DMS53 treated with DMSO at 0.1 percent for 48 hours (cell line): ENCODE data around the gene U2AF1.
"Not testable (repeated sequence)": the region's sequence is repeated elsewhere in the genome, so short reads cannot be mapped to it uniquely, and the experiment has no call there.

Experiments used
- DNase-seq: peaks from one replicate; lab custom pipeline; 2025; ENCODE audit not compliant: unreplicated experiment; lab: John Stamatoyannopoulos, UW

The U2AF1 gene

DNA sequence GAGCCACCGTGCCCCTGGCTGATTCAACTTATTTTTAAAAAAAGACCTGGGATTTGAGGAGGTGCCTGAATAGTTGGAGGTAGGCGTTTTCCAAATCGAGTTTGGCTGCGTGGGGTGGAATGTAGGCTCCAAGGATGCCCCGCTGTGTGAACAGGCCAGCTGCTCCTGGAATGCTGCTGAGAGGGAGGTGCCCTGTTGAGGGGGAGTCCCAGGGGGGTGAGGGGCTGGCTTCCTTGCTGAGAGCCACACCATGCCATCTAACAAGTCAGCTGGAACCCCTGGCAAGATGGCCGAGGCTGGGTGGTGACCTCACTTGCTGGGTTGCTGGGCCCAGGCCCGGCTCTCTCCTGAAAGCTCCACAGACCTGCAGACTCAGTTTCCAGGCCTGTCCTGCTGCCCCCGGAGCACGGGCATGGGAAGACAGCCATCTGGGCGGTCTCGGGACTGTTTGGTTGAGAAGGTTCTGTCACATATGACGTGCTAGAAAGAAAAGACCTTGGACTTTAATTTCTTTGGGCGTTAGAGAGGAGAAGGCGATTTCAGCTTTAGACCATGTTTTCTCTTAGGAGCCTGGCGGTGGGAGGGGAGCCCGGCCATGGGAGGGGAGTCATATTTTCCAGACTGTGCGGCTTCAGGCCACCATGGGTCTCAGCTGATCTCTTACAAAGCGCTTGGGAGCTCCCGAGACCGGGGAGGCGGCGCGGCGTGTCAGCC lies 24.6 kb downstream of the U2AF1 start:
- DNase-seq, result not testable (repeated sequence)

DNA sequence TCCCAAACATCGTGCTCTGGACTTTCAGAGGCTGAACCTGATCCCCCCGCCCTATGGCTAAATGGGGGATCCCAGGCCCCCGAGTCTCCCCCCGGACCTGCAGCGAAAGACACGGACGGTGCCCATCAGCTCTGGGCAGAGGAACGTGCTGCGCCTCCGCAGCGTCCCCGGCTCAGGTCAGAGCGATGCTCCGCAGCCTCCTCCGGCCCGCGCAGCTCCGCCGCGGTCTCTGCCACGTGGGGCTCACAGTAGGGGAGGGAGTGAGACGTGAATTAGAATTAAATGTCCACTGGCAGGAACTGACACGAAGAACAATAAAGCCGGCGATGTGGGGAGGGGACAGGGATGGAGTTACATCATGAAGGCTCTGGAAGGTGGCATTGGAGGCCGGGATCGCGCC lies 30.7 kb downstream of the U2AF1 start:
- not testable (repeated sequence) for DNase-seq

DNA sequence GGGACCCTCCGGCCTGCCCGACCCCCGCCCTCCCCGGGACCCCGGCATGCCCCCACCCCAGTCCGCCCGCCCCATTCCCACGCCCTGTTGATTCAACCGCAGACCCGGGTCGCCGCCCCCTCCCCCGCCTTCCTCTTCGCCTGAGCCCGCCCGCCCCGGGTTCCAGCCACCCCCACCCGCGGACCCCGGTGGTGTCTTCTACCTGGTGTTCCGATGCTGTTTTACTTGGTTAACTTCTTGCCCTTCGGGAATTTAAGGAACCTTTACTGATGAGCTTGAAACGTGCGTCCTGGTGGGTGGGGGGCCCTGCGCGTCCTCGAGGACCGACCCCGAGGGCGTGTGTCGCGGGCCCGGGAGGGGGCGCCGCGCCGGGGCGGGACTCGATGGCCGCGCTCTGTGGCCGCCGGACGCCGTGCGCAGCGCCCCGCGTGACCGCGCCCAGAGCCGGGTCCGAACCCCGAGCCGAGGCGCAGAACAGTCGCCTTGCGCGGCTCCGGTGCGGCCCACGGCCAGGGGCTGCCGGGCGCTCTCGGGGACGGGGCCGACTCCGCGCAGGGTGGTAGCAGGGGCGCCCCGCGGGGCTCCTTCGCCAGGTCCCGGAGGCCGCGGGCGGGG lies 31.2 kb downstream of the U2AF1 start:
- not testable (repeated sequence) for DNase-seq

DNA sequence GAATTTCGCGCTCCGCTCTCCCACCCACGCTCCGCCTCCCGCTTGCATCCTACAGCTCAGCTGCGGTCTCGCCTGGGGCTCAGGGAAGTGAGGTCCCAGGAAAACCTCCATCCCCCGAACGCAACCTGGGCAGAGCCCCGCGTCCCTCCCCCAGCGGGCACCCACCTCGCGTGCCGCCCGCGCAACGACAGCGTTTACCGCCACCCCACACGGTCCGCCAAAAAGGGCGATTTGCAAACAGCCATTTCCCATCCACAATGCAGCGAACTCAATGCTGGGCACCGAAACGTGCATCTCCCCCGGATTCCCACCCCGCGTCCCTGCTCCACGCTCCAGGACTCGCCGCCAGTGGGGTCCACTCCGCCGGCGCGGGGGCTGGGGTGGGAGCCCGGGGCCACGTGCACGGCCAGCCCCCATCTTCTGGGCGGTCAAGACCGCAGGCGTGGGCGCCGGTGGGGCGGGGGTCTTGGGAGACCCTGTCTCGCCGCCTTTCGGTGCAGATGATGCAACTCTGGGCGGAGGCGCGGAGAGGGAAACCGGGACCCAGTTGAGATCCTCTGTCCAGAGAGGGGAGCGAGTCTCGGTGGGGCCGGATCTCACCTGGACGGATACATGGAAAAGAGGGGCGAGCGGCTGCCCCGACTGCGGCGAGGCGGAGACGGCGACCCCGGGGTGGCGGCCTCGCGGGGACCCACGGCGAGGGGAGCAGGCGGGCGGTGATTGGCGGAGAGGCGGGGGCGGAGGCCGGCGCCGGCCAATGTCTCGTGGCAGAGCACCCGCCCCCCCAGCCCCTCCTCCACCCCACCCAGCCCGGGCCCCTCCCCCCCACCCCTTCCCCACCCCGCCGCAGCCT lies 32.0 kb downstream of the U2AF1 start, which contains the start of gene CBS:
Gene CBS (minus strand): TSS at position 666 of the 853 bp plus-strand sequence. CDS start 3,642 bp downstream, outside the sequence.
- DNase-seq, result not testable (repeated sequence)

DNA sequence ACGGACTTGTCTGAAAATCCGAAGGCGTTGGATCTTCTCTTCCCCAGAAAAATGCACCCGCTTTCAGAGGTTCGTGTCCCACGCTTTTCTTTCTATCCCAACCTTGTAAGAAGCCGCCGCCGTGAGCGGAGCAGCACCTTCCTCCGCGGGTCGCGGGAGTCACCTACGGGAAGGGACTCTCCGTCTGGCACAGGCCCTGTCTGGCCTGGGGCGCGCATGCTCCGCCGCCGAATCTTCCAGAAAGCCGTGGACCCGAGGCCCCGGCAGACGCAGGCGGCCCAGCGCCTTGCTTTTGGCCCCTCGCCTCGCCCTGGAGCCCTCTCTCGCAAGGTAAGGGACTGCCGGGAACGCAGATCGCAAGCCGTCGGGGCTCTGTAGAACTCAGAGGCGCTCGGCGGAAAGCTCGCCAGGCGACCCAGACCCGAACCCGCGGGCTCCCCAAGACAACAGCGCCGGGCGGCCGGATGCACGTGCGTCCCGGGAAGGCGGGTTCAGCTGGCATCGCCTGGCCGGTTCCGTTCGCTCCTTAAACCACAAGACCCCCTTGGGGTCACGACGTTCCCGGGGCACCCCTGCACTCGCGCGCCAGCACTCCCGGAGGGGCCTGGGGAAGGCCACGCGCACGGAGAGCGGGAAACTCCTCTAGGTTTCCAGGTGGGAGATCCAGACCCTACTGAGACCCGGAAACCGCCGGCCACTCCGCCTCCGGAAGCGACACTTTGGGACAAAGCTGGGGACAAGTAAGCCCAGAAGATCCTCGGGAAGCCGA lies 32.8 kb downstream of the U2AF1 start:
- DNase-seq, result not testable (repeated sequence)

DNA sequence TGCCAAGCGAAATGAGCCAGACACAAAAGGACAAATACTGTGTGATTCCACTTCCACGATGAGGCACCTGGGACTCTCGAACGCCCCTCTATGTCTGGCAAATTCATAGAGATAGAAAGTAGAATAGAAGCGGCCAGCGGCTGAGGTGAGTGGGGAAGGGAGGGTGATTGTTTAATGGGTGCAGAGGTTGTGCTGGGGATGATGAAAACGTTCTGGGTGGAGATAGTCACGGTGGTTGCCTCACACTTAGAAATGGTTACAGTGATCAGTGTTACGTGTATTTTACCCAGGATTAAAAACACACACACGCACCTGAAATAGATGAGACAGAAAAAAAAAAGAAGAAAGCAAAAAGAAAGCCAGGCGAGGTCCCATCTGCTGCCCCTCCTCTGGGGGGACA lies 34.6 kb downstream of the U2AF1 start:
- not testable (repeated sequence) for DNase-seq

DNA sequence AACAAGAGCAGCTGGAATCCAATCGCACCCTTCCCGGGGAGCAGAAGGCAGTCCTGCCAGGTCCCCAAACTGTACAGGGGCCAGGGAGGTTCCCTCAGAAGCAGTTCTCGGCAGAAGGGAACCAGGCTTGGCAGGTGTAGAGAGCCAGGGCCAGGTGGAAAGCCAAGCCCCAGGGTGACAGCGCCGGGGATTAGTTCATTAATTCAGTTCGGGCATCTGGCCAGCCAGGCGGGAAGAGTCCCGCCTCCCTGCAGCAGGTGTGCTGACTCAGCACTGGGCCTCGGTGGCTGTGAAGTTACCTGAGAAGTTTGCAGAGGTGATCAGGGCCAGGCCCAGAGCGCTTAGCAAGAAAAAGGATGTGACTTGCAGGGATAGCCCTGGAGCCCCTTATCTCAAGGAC lies 37.7 kb downstream of the U2AF1 start:
- not testable (repeated sequence) for DNase-seq

DNA sequence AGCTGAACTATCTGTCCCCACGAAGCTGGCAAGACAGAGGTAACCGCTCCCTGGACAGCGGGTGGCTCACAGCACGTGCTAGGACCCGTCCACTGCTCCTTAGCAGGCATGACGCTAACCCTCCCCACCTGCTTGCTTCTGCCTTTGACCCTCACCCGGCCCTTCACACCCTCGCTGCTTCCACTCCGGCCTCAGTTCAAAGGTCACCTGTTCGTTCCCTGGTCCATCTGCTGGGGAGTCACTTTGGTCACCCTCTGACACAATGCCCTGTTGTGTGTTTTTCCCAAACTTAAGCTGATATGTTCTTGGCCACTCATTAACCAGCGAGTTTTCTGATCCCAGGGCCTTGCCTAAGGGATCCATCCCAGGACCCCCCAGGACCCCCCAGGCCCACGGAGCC lies 39.3 kb downstream of the U2AF1 start:
- not testable (repeated sequence) for DNase-seq

DNA sequence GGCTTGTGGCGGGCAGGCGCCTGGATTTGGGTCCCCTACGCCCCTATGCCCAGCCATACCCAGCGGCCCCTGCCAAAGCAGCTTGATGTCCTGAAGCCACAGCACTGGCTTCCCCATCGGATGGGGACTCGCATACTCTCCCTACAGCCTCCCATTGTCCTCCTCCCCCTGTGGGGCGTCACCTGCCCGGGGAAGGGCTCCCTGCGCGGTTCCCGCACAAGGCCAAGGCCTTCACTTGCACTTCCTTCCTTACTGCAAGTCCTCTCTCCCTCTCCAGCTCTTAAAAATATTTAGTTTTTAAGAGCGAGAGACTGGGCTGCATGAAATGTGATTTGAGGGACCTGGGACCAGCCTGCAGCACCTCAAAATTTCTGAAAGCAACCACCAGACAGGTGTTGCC lies 40.7 kb downstream of the U2AF1 start:
- not testable (repeated sequence) for DNase-seq

DNA sequence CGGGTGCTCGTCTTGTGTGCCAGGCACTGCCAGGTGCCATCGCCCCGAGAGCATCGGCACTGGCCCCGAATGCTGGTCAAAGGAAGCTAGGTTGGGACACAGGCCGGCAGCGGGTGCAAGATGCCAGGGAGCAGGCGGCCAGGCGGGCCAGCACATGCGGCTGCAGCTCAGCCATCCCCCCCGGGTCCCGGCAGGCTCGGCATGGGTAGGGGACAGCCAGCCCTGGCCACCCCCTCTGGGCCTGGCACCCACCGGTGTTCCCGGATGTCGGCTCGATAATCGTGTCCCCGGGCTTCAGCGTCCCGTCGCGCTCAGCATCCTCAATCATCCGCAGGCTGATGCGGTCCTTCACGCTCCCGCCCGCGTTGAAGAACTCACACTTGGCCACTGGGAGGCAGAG lies 41.4 kb downstream of the U2AF1 start:
- not testable (repeated sequence) for DNase-seq

DNA sequence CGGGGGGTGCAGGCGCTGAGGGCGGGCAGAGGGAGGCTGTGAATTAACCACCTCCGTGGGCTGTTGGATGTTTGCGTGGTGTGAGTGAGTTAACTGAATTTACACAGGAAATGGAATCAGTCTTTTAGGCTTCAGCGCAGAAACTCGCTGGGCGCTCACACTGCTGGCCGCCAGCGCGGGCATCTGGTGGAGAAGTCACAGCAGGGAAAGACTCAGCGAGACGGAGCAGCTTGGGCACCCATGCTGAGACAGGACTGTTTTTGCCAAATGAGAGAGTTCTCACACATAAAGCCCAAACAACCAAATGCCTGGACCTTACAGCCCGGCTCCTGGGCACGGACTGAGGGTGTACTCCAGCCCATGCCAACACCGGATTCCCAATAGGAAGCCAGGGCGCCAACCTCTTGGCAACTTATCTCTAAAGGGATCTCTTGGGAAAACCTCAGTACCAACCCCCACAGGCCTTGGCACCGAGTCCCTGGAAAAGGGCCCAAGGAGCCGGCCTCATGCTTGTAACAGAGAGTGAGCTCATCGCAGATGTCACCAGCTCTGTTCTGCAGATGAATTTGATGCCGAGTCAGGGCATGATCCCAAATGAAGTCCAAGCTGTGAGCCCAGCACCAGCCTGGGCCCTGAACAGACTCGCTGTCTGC lies 43.0 kb downstream of the U2AF1 start:
- DNase-seq, result not testable (repeated sequence)

DNA sequence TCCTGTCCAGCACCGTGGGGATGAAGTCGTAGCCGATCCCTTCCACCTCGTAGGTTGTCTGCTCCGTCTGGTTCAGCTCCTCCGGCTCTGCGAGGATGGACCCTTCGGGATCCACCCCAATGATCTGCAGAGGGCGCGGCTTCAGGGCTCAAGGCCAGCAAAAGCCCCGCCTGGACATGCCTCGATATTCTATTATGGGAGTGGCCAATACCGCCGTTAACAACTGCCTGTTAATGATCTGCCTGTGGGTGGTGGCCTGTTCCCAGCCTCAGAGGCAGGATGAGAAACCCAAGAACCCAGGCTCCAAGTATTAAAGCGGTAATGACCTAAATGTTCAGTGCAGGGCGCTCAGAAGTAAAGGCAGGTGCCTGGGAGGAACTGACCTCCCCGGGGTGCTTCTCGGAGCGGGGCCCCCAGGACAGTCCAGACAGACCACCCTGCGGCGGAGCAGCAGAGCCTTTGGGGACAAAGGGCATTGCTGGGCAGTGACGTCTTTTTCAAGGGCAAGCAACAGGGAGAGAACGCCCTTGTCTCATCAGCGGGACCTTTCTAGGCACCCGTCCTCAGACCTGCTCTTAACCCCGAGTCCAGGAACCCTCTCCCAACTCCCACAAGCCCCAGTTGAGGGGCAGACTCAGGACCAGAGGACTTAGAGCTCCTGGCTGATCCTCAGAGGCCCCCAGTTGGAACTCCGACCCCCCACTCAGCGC lies 44.3 kb downstream of the U2AF1 start:
- not testable (repeated sequence) for DNase-seq

DNA sequence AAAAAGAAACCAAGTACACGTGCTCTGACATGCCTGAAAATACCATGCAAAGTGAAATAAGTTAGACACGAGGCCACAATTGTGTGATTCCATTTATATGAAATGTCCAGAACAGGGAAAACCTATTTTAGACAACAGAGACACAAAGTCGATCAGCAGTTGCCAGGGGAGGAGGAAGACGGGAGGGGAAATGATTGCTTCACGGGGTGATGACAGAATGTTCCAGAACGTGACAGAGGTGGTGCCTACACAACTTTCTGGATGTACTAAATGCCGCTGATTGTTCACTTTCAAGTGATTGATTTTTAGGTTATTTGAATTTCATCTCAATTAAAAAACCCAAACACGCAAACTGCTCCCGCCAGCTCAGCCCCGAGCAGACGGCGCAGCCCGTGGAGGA lies 54.3 kb downstream of the U2AF1 start:
- not testable (repeated sequence) for DNase-seq

DNA sequence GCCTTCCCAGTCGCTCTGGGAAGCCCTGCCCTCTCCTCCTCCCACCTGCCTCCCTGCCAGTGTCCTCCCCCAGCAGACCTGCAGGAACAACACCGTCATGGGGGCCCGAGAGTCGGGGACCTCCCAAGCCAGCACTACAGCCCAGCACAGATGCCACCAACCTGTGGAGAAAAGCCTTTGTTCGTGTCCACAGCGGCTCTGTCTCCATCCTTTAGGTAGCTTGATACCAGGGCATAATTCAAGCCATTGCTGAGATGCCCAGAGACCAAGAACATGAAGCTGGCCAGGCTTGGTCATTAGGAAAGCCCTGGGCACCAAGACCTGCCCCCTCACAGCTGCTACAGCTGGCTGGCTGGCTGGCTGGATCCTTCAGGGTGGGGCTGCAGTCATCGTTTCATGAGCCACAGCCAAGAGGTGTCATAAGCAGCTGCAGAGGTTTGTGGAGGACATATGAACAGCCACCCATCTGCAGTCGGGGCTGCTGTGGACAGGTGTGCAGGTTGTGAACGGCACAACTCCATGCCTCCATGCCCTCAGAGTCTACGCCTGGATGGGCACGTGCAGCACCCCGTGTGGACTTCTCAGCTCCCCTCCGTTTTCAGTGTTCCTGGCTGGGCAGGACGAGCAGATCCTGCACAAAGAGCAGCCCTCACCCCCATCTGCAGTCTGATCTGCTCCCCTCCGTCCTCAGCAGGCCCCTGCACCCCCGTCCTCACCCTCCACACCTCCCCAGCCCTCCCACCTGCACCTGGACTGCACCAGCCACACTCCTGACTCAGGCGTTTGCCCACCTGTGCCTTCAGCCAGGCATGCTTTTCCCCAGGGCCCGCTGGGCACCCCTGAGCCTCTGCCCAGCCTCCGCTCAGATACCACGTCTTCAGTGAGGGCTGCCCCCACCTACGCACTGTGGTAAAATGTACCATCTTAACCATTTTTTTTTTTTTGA lies 61.2 kb downstream of the U2AF1 start:
- DNase-seq, result not testable (repeated sequence)

DNA sequence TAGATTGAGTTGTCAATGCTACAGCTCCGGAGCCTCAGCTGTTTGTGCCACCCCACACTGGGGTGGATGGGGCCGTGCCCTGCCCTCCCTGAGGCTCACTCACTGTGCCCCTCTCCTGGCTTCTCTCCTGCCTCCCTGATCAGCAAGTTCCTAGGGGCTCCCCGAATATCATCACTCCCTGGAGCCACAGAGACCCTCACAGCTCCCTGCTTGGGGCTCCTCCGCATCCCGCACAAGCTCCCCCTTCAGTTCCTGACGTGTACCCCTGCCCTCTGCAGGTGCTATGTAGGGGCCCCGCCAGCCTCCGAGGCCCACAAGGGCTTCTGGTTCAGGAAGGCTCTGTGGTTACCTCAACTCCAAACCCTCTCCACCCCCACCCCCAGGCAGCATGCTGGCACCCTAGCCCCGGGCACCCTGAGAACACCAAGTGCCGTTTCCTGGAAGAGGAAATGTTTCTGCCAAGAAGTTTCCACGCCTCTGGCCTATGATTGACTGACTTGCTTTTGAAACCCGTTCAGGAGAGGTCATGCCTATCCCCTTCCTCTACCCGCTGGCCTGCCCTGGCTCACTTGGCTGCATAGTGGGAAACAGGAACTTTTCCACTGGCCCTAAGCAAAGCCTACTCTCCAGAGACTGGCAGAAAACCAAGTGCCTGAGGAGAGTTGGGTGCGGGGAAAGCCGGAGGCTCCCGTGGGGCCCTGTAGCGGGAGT lies 62.0 kb downstream of the U2AF1 start:
- not testable (repeated sequence) for DNase-seq

DNA sequence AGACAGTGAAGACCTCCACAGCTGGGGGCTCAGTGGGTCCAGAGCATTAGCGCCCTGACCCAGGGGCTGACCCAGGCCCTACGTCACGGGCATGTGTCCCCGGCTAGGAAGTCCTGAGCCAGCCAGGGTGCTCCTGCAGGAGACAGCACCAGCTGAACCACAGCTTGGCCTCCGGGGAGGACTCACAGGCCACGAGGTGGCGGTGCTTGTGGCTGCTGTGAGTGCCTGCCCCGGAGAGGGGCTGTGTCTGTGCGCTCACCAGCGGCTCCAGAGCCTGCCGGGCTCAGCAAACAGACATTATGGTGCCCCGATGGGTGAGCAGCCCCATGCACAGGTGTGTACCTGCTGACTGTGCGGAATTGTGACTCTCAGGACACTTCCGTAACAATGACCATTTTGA lies 62.8 kb downstream of the U2AF1 start:
- DNase-seq, result not testable (repeated sequence)

DNA sequence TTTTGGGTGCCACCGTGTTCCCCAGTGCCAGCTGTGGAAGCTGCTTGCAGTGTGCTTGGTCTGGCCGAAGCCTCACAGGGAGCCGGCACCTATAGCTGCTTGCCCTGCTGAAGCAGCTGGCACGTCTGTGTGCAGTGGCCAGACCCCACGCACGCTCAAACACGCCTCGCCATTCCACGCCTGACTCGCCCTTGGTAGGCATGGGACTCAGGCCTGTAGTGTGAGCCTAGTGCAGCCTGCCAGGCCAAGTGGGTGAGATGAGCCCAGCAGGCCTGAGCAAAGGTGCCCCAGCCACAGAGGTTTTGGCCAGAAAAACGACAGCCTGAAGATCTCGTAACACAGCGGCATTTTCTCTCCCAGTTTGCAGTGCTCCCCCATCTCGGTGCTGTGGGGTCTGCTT lies 64.1 kb downstream of the U2AF1 start:
- DNase-seq, result not testable (repeated sequence)
